Osteocyte (in vitro differentiated cells): ENCODE measurements around the gene INSYN1. TPM values are rescaled to one million over a fixed set of nuclear protein-coding genes. Genes with fewer than 3 reads are reported as not detected.
"Not testable (repeated sequence)": the region's sequence is repeated elsewhere in the genome, so short reads cannot be mapped to it uniquely, and the experiment has no call there.

Experiments
- DNase-seq: peaks from one replicate; pipeline ENCODE4 v3.0.0; 2021; ENCODE audit warnings: mixed read lengths; ENCODE audit not compliant: unreplicated experiment; ENCODE audit errors: extremely low spot score
- H3K27ac Mint-ChIP-seq: one replicate; pipeline ENCODE4 v1.8.0; 2021; ENCODE audit warnings: mild to moderate bottlenecking, mixed read lengths; ENCODE audit not compliant: unreplicated experiment
- H3K27me3 Mint-ChIP-seq: one replicate; pipeline ENCODE4 v1.8.0; 2021; ENCODE audit warnings: mixed read lengths; ENCODE audit not compliant: unreplicated experiment
- H3K36me3 Mint-ChIP-seq: one replicate; pipeline ENCODE4 v1.8.0; 2021; ENCODE audit warnings: mixed read lengths; ENCODE audit not compliant: unreplicated experiment
- H3K4me1 Mint-ChIP-seq: one replicate; pipeline ENCODE4 v1.8.0; 2021; ENCODE audit warnings: mixed read lengths; ENCODE audit not compliant: unreplicated experiment
- H3K4me3 Mint-ChIP-seq: one replicate; pipeline ENCODE4 v1.8.0; 2021; ENCODE audit warnings: mild to moderate bottlenecking, moderate library complexity, mixed read lengths; ENCODE audit not compliant: unreplicated experiment
- H3K9me3 Mint-ChIP-seq: one replicate; pipeline ENCODE4 v1.8.0; 2021; ENCODE audit warnings: mixed read lengths; ENCODE audit not compliant: unreplicated experiment
- total RNA-seq: library from RNA; stranded (reverse); gene quantifications from 2 replicates; pipeline ENCODE4 v1.2.1, GENCODE V29; 2021
- TF ChIP-seq, protein P1 (sequence below): fragments of 200-600 bp; sonication (generic); IDR thresholded peaks from 2 replicates; pipeline ENCODE4 v1.5.0; 2021; ENCODE audit warnings: antibody characterized with exemption, mild to moderate bottlenecking, moderate library complexity

INSYN1 gene
- total RNA-seq, 1 donor from 2014 or later: 8.0 TPM

DNA sequence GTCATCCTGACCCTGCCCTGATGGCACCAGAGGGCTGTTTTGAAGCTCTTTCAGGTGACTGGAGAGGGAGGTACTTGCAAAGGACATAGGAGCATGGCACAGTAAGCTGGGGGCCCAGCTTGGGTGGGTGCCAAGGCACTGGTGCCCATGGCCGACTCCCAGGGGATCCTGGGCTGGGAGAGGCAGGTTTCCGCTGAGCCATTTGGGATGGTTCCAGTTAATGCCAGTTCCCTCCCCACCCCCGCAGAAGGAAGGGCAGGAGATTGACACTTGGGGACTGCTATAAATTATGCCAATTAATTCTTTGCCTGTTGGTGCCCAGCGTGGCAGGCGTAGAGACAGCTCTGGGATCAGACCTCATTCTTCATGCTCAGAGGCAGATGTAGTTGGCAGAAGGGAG is 42.8 kb downstream of the INSYN1 start:
- Mint-ChIP-seq H3K27ac (no peak overlapping the region), H3K4me1 (no peaks in the 10 kb centered on the region), H3K4me3 (no peak overlapping the region), H3K27me3 (no peaks in the 10 kb centered on the region), H3K9me3 (no peaks in the 10 kb centered on the region), H3K36me3 (peaks cover 38% of the 10 kb centered on the region)
- TF ChIP-seq, protein P1, sequence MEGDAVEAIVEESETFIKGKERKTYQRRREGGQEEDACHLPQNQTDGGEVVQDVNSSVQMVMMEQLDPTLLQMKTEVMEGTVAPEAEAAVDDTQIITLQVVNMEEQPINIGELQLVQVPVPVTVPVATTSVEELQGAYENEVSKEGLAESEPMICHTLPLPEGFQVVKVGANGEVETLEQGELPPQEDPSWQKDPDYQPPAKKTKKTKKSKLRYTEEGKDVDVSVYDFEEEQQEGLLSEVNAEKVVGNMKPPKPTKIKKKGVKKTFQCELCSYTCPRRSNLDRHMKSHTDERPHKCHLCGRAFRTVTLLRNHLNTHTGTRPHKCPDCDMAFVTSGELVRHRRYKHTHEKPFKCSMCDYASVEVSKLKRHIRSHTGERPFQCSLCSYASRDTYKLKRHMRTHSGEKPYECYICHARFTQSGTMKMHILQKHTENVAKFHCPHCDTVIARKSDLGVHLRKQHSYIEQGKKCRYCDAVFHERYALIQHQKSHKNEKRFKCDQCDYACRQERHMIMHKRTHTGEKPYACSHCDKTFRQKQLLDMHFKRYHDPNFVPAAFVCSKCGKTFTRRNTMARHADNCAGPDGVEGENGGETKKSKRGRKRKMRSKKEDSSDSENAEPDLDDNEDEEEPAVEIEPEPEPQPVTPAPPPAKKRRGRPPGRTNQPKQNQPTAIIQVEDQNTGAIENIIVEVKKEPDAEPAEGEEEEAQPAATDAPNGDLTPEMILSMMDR: no peak
- DNase-seq: no peak

DNA sequence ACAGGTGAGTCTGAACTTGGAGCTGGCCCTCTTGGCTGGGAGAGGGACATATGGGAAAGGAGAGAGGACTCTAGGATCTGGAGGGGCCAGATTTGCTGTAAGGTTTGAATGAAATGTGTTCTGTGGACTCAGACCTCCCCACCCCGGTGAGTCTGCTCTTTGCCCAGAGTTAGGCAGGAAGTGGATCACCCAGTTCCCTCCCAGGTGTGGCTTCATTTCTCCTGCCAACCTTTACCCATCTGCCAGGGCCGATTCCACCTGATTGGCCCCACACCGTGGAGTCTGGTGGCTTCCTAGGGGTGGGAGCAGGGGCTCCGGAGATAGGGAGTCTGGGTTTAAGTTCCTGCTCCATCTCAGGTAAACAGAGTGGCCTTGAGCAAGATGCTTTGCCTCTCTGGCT is 43.5 kb downstream of the INSYN1 start:
- no peak for DNase-seq
- H3K4me1 Mint-ChIP-seq: no peaks in the 10 kb centered on the region
- TF ChIP-seq, protein P1: no peak
- H3K4me3 Mint-ChIP-seq: no peak overlapping the region
- no peaks in the 10 kb centered on the region for H3K27me3 Mint-ChIP-seq
- H3K9me3 Mint-ChIP-seq: no peaks in the 10 kb centered on the region
- H3K36me3 Mint-ChIP-seq: peaks cover 42% of the 10 kb centered on the region
- no peak overlapping the region for H3K27ac Mint-ChIP-seq

DNA sequence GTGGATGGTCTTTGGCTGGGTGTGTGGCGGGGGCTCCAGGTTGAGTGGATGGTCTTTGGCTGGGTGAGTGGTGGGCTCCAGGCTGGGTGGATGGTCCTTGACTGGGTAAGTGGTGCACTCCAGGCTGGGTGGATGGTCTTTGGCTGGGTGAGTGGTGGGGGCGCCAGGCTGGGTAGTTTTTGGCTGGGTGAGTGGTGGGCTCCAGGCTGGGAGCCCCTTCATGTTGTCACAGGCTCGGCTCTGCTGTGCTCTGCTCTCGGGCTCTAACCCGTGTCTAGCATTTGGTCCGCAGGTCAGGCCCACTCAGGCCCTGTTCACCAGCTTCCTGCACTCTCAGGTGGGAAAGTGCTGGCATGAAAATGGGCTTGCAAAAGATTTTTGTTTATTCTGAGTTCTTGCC is 43.9 kb downstream of the INSYN1 start:
- no peak for DNase-seq
- H3K4me3 Mint-ChIP-seq: no peak overlapping the region
- TF ChIP-seq, protein P1: no peak
- no peaks in the 10 kb centered on the region for H3K9me3 Mint-ChIP-seq
- no peaks in the 10 kb centered on the region for H3K4me1 Mint-ChIP-seq
- H3K27ac Mint-ChIP-seq: no peak overlapping the region
- H3K36me3 Mint-ChIP-seq: peaks cover 39% of the 10 kb centered on the region
- no peaks in the 10 kb centered on the region for H3K27me3 Mint-ChIP-seq

DNA sequence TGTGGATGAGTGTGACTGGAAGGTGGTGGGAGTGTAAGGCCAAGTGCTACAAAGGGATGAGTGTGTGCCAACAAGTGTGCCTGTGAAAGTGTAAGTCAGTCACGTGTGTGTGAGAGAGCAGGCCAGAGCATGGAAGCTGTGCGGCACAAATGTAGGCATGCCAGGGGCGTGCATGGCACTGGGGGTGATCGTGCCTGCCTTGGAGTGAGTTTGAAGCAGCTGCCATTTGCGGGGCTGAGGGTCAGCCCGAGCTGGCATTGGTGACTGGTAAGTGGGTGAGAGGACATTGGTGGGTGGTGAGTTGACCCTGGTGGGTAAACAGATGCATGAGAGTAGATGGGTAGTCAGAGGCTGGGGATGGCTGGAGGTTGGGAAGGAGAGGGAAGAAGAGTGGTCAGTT is 44.5 kb downstream of the INSYN1 start:
- no peak overlapping the region for H3K27ac Mint-ChIP-seq
- no peak overlapping the region for H3K4me3 Mint-ChIP-seq
- H3K9me3 Mint-ChIP-seq: no peaks in the 10 kb centered on the region
- DNase-seq: no peak
- H3K4me1 Mint-ChIP-seq: no peaks in the 10 kb centered on the region
- H3K36me3 Mint-ChIP-seq: peaks cover 35% of the 10 kb centered on the region
- no peaks in the 10 kb centered on the region for H3K27me3 Mint-ChIP-seq
- TF ChIP-seq, protein P1: no peak

DNA sequence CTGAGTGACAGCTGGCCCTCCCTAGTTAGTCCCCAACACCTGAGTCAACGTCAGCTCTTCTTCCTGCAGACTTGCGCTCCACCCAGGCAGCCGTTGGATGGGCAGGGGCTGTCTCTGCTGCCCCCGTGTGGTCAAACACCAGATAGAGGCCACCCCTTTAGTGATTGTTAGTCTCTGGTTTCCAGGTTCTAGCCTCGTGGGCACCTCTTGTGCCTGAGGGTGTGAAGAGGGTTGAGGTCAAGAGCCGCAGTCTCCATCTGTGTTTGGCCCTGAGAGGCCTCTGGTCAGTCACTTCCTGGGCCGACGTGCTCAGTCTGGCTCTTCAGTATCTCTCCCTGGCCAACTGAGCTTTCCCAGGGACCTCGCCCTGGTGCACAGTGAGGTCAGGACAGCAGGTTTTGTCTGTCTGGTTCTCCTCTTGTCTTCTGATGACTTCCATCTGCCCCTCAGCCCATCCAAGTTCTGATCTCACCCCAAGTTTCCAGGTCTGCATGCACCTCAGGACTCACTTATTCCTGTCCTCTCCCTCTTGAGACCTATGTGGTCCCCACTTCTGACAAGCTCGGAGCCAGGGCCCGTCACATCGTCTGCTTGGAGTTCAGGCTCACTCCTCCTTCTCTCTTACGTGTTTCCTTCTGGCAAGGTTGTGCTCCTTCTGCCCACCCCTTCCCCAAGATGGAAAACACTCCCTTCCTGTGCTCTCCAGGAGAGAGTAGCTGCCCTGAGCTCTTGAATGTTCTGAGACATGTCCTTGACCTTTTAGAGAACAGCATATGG is 48.1 kb downstream of the INSYN1 start:
- no peak for DNase-seq
- H3K36me3 Mint-ChIP-seq: peaks cover 24% of the 10 kb centered on the region
- H3K27me3 Mint-ChIP-seq: no peaks in the 10 kb centered on the region
- H3K4me3 Mint-ChIP-seq: no peak overlapping the region
- H3K4me1 Mint-ChIP-seq: peaks cover 4% of the 10 kb centered on the region
- TF ChIP-seq, protein P1: peak; percentile 87
- no peaks in the 10 kb centered on the region for H3K9me3 Mint-ChIP-seq
- H3K27ac Mint-ChIP-seq: no peak overlapping the region

DNA sequence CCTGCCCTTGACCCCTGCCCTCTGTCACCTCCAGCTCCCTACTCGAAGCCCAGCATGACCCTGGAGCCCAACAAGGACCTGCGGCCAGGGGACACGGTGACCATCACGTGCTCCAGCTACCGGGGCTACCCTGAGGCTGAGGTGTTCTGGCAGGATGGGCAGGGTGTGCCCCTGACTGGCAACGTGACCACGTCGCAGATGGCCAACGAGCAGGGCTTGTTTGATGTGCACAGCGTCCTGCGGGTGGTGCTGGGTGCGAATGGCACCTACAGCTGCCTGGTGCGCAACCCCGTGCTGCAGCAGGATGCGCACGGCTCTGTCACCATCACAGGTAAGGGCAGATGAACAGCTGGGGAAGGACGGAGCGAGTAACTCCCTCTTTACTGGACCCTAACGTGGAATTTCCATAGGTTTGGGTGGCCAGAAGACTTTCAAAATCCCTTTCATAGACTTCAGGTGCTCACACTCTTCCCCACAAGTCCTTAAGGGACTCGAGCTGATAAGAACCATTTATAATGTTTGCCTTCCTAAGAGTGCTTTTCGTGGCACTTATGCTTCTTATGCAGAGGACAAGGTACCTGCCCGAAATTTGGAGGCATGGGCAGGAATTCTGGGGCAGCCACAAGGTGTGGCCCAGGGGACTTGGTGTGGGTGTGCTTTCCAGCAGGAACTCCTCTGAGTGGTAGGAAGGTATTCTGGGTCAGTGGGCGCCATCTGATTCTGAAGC is 48.8 kb downstream of the INSYN1 start:
- H3K27ac Mint-ChIP-seq, DNase-seq: not testable (repeated sequence)

DNA sequence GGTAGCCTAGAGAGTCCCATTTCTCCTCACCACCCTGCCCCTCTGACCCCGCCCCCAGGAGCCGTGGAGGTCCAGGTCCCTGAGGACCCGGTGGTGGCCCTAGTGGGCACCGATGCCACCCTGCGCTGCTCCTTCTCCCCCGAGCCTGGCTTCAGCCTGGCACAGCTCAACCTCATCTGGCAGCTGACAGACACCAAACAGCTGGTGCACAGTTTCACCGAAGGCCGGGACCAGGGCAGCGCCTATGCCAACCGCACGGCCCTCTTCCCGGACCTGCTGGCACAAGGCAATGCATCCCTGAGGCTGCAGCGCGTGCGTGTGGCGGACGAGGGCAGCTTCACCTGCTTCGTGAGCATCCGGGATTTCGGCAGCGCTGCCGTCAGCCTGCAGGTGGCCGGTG is 49.5 kb downstream of the INSYN1 start:
- not testable (repeated sequence) for DNase-seq, H3K27me3 Mint-ChIP-seq, H3K27ac Mint-ChIP-seq, H3K4me3 Mint-ChIP-seq, H3K4me1 Mint-ChIP-seq, H3K9me3 Mint-ChIP-seq
- H3K36me3 Mint-ChIP-seq: peaks cover 22% of the 10 kb centered on the region

More for the DNA sequence above, 48.8 kb downstream of the INSYN1 start:
- H3K9me3 Mint-ChIP-seq, H3K27me3 Mint-ChIP-seq, H3K4me3 Mint-ChIP-seq, H3K4me1 Mint-ChIP-seq: not testable (repeated sequence)
- peaks cover 26% of the 10 kb centered on the region for H3K36me3 Mint-ChIP-seq
